ENCODE results near the gene MAML1. TPM values are rescaled to one million over a fixed set of nuclear protein-coding genes. Genes with fewer than 3 reads are reported as not detected.

MAML1 gene
- total RNA-seq, 4 donors from 2014 or later: 27.0 to 38.1 (median 31.9) TPM

DNA sequence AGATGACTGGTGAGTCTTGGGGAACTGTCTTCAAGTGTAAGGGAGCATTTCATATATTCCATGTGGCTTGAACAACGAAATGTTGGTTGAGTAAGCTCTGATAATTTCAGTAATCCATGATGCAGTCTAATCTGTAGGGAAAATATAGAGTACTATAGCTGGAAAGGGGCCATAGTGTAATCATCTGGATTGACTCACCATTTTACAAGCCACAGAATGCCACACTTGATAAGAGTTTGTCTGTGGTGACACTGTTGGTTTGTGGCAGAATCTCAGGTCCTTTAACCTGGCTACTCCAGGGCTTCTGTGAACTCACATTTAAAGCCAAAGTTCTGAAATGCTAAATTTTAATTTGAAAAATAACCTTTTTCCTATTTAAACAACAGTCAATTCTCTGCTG is 16.3 kb upstream of the MAML1 start:
- DNase-seq (ENCODE audit: low spot score in 2 of 2): no peak
- no peaks in the 10 kb centered on the region for H3K4me1 ChIP-seq
- H3K36me3 ChIP-seq: peaks cover 2 to 98% (median 28%) of the 10 kb centered on the region in 3 donors
- TF ChIP-seq, protein P1, sequence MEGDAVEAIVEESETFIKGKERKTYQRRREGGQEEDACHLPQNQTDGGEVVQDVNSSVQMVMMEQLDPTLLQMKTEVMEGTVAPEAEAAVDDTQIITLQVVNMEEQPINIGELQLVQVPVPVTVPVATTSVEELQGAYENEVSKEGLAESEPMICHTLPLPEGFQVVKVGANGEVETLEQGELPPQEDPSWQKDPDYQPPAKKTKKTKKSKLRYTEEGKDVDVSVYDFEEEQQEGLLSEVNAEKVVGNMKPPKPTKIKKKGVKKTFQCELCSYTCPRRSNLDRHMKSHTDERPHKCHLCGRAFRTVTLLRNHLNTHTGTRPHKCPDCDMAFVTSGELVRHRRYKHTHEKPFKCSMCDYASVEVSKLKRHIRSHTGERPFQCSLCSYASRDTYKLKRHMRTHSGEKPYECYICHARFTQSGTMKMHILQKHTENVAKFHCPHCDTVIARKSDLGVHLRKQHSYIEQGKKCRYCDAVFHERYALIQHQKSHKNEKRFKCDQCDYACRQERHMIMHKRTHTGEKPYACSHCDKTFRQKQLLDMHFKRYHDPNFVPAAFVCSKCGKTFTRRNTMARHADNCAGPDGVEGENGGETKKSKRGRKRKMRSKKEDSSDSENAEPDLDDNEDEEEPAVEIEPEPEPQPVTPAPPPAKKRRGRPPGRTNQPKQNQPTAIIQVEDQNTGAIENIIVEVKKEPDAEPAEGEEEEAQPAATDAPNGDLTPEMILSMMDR (IDR thresholded peaks at IDR 0.05): no peak
- no peak for TF ChIP-seq EP300 (IDR thresholded peaks at IDR 0.05)
- TF ChIP-seq POLR2A (IDR thresholded peaks at IDR 0.05): no peak
- WGBS, 2 donors: 89 to 93% methylated on average over 1 of the region's 1 CpG
- H3K9me3 ChIP-seq: no peaks in the 10 kb centered on the region
- no peak overlapping the region for H3K4me3 ChIP-seq
- no peak overlapping the region for H3K27ac ChIP-seq
- H3K27me3 ChIP-seq: no peaks in the 10 kb centered on the region

DNA sequence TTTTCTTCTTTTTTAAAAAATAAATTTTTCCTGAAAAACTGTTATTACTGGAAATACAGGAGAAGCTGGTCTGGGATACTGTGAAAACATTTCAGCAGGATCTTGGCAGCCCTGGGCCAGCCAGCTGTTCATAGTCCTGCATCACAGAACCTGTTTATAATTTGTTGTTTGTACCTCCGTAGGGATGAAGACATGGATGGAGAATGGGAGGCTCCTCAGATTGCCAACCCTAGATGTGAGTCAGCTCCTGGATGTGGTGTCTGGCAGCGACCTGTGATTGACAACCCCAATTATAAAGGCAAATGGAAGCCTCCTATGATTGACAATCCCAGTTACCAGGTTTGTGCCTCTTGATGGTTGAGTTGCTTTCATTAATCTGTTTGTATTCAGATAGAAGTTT is 12.4 kb upstream of the MAML1 start:
- 82 to 85% methylated on average over 2 of the region's 2 CpGs for WGBS, 2 donors
- no peak overlapping the region for H3K4me3 ChIP-seq
- no peaks in the 10 kb centered on the region for H3K27me3 ChIP-seq
- H3K9me3 ChIP-seq: no peaks in the 10 kb centered on the region
- no peak for DNase-seq (ENCODE audit: low spot score in 2 of 2)
- TF ChIP-seq EP300 (IDR thresholded peaks at IDR 0.05) (no peak), POLR2A (IDR thresholded peaks at IDR 0.05) (no peak)
- TF ChIP-seq, protein P1 (IDR thresholded peaks at IDR 0.05): no peak
- no peak overlapping the region for H3K27ac ChIP-seq
- H3K36me3 ChIP-seq: peaks cover 2 to 98% (median 48%) of the 10 kb centered on the region in 3 donors
- no peaks in the 10 kb centered on the region for H3K4me1 ChIP-seq

DNA sequence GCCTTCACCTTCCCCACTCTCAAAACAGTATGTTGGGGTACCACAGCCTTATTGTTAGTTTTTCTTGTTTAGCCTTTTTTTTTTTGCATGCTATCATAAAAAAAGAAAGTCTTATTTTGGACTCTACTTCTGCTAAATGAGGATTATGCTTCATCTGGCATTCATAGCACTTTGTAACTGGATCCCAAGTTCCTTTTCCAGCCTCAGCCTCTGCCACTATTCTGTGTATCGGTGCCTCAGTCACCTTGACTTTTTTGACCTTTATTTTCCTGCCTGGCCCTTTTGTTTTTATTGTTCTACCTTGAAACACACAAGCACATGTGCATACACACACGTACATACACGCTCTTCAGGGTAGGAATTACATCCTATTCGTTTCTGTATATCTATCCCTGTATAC is 8.5 kb upstream of the MAML1 start:
- TF ChIP-seq, protein P1 (IDR thresholded peaks at IDR 0.05): no peak
- TF ChIP-seq EP300 (IDR thresholded peaks at IDR 0.05) (no peak), POLR2A (IDR thresholded peaks at IDR 0.05) (no peak)
- Histone ChIP-seq H3K4me3 (no peak overlapping the region), H3K9me3 (no peaks in the 10 kb centered on the region), H3K27ac (no peak overlapping the region), H3K4me1 (no peaks in the 10 kb centered on the region), H3K27me3 (no peaks in the 10 kb centered on the region), H3K36me3 (peaks cover 0 to 98% (median 53%) of the 10 kb centered on the region in 3 donors)
- 87 to 91% methylated on average over 4 of the region's 4 CpGs for WGBS, 2 donors
- DNase-seq (ENCODE audit: low spot score in 2 of 2): no peak

DNA sequence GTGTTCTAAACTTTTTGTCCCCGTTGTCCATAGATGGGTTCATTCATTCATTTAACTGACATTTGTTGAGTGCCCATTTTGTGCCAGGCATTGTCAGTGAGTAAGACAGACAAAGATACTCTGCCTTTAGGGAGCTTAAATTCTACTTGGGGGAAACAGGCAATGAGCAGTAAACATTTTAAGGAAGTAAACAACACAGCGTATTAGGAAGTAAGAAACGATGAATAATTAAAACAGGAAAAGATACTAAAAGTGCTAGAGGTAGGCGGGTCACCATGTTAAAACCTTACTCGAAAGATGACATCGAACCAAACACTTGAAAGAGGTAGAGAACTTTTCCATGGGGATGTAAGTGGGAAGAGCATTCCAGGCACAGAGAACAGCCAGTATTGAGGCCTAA is 5.5 kb upstream of the MAML1 start:
- peaks cover 0 to 10% (median 6%) of the 10 kb centered on the region in 4 donors for H3K4me1 ChIP-seq
- H3K4me3 ChIP-seq: no peak overlapping the region
- 77 to 87% methylated on average over 6 of the region's 6 CpGs for WGBS, 2 donors
- no peaks in the 10 kb centered on the region for H3K9me3 ChIP-seq
- H3K27ac ChIP-seq: no peak overlapping the region
- TF ChIP-seq EP300 (IDR thresholded peaks at IDR 0.05): no peak
- TF ChIP-seq, protein P1 (IDR thresholded peaks at IDR 0.05): no peak
- no peak for TF ChIP-seq POLR2A (IDR thresholded peaks at IDR 0.05)
- no peak for DNase-seq (ENCODE audit: low spot score in 2 of 2)
- peaks cover 2 to 86% (median 32%) of the 10 kb centered on the region in 3 donors for H3K36me3 ChIP-seq
- H3K27me3 ChIP-seq: no peaks in the 10 kb centered on the region

DNA sequence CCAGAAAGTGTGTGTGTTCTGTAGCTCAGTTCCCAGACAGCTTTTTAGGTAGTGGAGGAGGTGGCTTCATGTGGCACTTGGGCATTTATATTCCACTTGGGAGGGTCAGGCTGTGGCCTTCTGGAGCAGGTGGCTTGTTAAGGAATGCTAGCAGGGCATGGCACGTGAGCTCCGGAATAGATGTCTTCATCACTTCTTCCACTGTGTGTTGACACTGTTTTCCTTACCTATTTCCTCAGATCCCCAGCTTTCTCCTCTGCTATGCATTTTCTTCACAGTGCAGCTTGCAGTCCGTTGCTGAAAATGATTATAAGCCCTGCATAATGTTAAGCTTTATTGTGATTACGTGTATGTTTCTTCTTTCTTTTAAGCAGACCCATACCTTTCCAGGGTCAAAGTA is 3.3 kb upstream of the MAML1 start:
- peaks cover 2 to 64% (median 28%) of the 10 kb centered on the region in 3 donors for H3K36me3 ChIP-seq
- H3K9me3 ChIP-seq: no peaks in the 10 kb centered on the region
- H3K27me3 ChIP-seq: no peaks in the 10 kb centered on the region
- TF ChIP-seq, protein P1 (IDR thresholded peaks at IDR 0.05): no peak
- no peak for TF ChIP-seq EP300 (IDR thresholded peaks at IDR 0.05)
- TF ChIP-seq POLR2A (IDR thresholded peaks at IDR 0.05): no peak
- WGBS, 2 donors: 88 to 89% methylated on average over 4 of the region's 4 CpGs
- no peak overlapping the region for H3K4me3 ChIP-seq
- H3K4me1 ChIP-seq: peaks cover 0 to 18% (median 11%) of the 10 kb centered on the region in 4 donors
- no peak overlapping the region for H3K27ac ChIP-seq
- no peak for DNase-seq (ENCODE audit: low spot score in 2 of 2)
